IPS-11a (cell line): ENCODE results near the gene RNU1-1.
"Not testable (repeated sequence)": the region's sequence is repeated elsewhere in the genome, so short reads cannot be mapped to it uniquely, and the experiment has no call there.

Experiments used
- H3K4me3 ChIP-seq: one replicate; pipeline ENCODE4 v1.5.1; 2013; ENCODE audit warnings: low read depth, low read length, control low read depth

Gene RNU1-1

DNA sequence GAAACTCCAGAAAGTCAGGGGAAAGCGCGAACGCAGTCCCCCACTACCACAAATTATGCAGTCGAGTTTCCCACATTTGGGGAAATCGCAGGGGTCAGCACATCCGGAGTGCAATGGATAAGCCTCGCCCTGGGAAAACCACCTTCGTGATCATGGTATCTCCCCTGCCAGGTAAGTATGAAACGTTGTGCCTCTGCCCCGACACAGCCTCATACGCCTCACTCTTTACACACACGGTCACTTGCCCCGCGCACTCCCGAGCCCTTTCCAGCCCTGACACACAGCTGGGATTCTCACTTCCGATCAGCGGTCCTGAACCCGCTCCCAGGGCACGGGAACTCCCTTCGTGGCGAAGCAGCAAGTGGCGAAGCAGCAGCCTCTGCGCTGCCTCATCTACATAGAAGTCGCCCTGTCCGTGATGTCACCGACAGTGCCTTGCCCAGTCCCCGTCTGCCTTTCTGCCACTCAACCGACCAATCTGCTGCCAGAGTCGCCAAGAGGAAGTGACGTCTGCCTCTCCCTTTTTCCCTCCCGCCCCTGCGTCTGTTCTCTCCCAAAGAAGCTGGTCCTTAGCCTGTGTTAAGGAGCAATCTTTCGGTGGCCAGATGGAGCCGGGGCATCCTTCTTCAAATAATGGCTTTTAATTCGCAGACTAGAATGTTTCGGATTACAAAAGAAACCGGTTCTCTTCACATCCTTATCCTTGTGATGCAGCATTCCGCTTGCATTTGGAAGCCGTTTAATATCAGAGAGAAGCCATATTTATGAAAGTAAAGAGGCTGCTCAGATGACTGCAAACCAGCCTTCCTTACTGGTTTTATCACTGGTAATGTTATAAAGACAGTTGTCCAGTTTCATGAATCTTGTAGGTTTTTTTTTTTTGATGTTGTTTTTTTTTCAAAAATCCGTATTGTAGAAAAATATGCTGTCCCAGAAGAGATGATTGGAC lies at the start of gene RNU1-1:
Gene RNU1-1 (minus strand): TSS at position 179 of the 949 bp plus-strand sequence.
- H3K4me3 ChIP-seq = not testable (repeated sequence)

DNA sequence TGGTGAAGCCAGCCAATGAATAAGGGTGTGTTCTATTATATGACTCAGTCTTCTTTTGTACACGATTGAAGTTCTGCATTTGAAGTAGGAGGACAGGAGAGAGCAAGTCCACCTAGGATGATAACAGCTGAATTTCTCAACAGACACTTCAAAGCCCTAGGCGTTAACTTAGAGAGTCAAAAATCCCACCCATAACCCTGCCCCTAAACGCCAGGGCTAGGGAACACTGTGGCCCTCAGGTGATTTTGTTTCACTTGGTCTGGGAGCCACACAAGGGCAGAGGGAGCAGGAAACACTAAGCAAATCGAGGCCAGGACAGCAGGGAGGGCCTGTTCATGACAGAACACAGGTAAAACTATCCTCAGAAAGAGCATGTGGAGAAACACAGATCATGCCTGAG lies 47.0 kb upstream of the RNU1-1 start:
- not testable (repeated sequence) for H3K4me3 ChIP-seq

DNA sequence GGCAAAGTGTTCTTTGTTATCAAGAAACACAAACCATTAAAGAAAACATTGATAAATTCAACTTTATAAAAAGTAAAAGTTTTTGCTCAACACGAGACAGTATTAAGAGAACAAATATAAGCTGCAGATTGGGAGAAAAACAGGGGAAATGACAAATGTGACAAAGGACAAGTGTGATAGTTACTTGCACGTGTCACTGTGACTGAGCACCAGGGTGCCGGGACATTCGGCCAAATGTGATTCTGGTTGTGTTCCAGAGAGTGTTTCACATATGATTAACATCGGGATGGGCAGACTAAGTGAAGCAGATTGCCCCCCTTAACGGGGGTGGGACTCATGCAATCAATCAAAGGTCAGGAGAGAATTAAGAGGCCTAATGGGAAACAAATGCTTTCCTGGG lies 46.4 kb upstream of the RNU1-1 start:
- not testable (repeated sequence) for H3K4me3 ChIP-seq

DNA sequence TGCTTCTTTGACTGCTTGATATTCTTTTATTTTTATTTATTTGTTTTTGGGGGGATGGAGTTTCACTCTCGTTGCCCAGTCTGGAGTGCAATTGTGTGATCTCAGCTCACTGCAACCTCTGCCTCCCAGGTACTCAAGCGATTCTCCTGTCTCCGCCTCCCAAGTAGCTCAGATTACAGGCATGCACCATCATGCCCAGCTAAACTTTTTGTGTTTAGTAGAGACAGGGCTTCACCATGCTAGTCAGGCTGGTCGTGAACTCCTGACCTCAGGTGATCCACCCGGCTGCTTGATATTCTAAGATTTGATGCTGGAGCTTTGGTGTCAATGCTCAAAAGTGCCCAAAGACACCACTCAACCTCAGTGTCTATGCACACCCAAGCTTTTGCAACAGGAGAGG lies 45.6 kb upstream of the RNU1-1 start:
- not testable (repeated sequence) for H3K4me3 ChIP-seq

DNA sequence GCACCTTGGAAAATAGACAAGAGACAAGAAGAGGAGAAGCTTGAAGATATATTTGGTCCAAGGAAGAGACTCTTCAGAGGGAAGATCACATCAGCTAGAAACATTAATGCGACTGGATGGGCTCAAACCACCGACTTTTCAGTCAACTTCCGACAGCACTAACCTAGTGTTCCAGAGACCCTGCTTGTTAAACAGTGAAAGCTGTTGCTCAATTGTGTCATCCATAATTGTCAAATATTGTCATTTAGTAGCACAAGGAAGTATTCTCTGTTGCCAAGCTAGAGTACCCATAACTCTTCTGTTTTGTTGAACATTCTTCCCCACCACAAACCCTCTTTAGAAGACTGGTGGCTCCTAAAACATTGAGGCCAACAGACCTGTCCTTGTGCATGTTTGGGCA lies 42.9 kb upstream of the RNU1-1 start:
- not testable (repeated sequence) for H3K4me3 ChIP-seq

DNA sequence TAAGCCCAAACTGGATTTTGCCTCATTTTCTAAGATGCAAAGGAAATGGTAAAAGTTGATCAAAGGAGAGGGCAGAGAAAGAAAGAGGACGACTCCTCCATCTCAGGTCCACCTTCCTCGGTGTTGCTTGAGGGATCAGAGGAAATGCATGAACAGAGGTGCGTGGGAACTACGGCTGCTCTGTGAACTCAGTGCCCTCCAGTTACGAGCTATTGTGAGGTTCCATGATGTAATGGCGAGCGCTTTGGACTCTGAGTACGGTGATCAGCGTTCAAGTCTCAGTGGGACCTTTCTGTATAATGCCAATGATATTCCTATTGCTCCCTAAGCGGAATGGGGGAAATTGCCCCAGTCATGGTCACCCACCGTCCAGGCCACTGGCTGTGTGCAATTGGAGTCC lies 39.2 kb upstream of the RNU1-1 start:
- H3K4me3 ChIP-seq = not testable (repeated sequence)

DNA sequence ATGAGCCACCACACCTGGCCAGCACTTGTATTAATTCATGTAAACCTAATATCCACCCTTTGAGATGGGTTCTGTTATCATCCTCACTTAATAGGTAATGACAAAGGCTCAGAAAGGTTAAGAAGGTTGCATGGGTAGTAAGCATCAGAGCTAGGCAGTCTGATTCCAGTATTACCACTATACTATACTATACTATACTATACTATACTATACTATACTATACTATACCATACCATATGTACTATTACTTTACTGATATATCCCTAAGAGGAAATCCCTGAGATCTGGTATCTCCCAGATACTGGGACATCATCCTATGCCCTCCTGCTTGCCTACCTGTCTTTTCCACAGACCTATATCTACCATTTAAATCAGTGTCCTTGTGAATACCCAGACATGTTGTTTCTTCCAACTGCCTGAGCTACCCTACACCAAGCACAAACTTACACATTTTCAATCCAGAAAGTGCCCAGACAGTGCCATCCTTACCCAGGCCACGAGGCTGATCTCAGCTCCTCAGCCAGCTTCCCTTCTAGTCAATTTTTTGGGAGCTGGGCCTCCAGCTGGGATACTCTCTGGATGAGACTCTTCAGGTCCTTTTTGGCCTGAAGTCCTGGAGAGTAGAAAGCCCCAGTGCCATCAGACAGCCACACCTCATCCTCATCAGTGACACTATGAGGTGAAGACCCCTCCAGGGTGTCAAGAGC lies 36.3 kb upstream of the RNU1-1 start:
- H3K4me3 ChIP-seq = not testable (repeated sequence)

DNA sequence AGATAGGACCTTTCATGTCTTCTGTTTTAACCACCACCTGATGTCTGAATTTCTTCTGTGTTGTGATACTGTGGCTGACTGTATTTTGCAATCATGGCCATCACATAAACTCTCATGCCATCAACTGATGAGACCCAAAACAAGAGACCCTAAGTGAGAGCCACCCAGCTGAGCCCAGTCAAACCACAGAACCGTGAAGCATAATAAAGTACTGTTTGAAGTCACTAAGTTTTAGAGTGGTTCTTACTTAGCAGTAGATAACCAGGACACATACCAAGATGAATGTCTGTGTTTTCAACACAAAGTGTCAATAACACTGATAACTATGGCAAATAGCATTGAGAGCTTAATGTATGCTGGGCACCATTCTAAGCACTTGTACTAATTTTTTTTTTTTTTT lies 35.5 kb upstream of the RNU1-1 start:
- H3K4me3 ChIP-seq = not testable (repeated sequence)

DNA sequence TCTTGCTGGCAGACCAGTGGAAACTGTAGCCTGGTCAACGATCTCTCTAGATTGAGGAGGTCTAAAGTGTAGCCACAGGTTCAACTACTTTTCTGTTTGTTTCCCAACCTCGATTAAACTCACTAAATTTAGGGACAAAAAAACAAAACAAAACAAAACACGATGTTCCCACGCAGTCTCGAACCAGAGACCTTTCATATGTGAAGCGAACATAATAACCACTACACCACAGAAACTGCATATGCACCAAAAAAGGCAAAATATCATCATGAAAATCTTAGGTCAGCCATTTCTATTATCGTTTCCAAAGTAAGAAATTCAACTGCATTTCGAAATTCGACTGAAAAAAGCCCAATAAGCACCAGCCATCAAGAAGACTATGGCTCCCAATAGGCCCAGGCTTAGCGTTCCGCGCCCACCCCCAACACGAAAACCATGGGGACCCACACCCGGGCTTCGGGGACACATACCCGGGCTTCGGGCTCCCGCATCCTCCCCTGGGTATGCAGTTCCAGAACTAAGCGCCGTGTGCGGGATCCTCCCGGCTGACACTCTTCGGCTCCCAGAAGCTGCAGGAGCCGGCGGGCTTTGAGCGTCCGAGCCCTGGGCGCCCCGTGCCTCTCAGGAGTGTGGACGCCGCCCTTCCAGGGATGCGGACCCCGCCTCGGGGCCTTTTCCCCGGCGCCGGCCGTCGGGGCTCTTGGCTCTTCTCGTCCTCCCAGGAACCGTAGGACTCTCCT lies 33.6 kb upstream of the RNU1-1 start:
- H3K4me3 ChIP-seq = not testable (repeated sequence)

DNA sequence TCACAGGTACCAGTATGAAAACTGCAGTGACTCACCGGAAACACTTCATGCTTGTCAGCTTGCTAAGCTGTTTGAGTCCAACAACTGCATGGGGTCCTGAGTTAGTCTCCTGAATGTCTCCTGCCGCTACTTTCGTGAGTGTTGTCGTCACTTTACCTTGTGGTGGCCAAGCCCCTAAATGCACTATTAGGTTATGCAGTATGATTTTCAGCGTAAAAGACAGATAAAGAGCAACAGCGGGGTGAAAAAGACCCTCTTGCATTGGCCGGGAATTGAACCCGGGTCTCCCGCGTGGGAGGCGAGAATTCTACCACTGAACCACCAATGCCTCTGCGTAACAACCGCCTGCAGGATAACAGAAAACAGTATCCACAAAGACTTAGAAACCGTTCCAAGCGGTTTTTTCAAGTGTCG lies 31.6 kb upstream of the RNU1-1 start:
- not testable (repeated sequence) for H3K4me3 ChIP-seq

DNA sequence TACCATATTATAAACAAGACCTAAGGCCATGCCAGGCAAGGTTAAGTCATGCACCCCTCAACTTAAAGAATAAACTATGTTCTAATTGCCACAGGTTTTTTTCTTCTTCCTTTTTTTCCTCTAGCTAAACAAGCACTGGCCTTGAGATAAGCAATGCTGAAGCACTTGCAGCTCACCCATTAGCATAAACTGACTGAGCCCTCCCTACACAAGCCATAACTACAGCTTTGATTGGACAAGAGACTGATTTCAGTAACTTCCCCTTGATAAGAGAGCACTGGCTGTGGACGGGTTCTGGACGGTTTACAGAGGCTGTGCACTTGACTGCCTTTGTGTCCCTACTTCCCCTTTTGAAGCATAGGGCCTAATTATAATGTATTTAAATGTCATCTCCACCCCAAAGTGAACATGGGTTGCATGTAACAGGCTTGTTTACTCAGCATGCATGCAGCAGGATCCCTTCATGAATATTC lies 26.4 kb upstream of the RNU1-1 start:
- H3K4me3 ChIP-seq = not testable (repeated sequence)

DNA sequence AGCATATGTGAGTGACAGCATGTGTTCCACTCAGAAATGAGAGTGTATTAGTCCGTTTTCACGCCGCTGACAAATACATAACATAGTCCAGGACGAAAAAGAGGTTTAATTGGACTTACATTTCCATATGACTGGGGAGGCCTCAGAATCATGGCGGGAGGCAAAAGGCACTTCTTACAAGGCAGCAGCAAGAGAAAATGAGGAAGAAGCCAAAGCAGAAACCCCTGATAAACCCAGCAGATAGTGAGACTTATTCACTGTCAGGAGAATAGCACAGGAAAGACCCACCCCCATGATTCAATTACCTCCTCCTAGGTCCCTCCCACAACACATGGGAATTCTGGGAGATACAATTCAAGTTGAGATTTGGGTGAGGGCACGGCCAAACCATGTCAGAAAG lies 23.4 kb upstream of the RNU1-1 start:
- not testable (repeated sequence) for H3K4me3 ChIP-seq

DNA sequence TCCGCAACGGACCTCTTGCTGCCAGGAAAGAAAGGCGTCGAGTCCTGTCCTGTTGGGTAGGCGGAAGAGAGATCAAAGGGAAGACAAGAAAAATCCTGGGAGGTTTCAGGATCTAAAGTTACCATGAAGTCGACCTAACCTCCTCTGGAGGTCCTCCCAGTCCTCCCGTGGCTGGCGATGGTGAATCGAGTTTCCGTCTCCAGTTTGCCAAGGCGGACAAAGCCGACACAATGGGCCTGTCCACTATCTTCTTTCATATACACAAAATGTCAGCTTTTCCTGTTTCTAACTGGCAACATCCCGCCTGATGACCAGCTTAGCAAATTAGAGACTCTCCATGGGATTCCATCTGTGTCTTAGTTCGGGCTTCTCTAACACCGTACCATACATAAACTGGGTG lies 22.7 kb upstream of the RNU1-1 start:
- H3K4me3 ChIP-seq = not testable (repeated sequence)

DNA sequence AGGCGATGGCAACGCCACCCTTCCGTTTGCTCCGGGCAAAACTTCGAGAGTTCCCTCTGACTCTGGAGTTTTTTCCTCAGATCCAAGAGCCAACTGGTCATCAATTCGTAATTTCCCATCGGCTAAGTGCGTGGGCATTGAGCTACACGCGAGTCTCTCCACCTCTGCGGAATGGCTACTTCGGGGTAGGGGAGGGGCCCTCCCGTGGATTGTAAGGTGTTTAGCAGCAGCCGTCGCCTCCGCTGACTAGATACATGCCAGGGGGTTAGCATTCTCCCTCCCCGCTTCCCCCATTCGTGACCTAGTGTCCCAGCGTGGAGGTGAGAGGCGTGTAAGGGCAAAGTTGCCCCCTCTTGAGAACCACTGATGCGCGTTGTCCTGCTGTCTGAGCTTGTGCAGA lies 21.8 kb upstream of the RNU1-1 start:
- not testable (repeated sequence) for H3K4me3 ChIP-seq

DNA sequence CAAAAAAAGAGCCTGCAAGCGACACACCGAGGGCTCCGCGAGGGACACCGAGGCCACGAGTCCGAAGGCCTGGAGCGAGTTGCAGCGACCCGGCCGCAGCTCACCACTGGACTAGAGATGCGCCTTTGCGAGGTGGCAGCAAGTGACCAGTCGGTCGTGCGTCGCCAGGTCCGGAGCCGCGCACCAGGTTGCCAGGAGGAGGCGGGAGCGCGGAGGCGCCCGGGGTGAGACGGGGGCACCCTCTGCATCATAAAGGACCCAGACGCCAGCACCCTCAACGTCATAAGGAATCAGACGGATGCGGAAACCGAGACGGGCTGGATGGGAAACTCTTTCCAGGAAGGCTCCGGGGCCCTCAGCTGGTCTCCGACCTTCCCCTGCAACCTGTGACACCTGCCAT lies 21.4 kb upstream of the RNU1-1 start:
- peak overlapping the region; percentile 61 for H3K4me3 ChIP-seq

DNA sequence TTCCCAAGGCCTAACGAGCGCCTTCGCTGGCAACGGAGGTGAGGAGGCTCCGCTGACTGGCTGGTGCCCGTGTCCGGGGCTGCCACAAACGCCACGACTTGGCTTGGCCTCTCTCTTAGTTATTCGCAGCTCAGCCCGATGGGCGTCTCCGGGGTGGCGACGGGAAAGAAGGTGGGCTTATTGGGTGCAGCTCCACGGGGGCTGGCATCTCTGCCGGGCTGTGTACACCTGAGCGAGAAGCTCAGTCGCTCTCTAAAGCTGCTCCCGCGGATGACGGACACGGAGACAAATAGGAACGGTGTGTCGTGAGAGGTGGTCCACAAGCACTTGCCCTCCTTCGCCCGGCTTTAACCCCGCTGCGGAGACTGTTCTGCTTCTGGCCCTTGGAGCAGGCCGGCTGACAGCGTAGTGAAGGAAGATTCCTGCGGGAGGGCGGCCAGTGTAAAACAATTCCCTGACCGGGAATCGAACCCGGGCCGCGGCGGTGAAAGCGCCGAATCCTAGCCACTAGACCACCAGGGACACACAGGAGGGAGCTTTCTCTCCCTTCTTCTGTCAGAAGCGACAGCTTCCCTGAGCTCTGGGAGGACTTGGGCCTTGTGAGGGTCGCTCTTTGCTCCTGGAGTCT lies 20.9 kb upstream of the RNU1-1 start:
- peak overlapping the region; percentile 61 for H3K4me3 ChIP-seq

DNA sequence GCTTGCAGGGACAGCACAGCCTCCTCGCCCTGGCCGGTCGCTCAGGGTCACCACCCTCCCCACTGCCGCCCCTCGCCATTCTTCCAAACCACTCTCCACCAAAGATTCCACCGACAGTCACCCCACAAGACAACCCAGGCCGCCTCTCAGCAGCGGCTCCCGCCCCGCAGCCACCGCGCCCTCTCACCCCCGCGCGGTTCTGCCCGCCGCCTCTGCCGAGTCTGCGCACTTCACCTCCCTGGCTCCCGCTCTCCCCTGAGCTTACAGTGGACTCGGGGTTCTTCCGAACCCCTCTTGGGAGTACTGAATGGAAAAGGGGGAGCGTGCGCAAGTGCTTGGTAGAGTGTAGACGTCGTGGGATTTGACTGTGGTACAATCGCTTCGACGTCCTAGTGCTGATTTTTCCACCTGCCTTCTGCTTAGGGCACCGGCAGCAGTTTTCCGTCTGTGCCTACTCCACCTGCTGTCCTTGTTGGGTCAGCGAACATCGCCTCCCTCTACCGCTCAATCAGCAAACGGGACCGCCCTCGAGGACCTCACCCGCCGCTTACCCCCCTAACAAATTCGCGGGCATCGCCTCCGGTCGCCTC lies 20.2 kb upstream of the RNU1-1 start:
- H3K4me3 ChIP-seq = not testable (repeated sequence)

DNA sequence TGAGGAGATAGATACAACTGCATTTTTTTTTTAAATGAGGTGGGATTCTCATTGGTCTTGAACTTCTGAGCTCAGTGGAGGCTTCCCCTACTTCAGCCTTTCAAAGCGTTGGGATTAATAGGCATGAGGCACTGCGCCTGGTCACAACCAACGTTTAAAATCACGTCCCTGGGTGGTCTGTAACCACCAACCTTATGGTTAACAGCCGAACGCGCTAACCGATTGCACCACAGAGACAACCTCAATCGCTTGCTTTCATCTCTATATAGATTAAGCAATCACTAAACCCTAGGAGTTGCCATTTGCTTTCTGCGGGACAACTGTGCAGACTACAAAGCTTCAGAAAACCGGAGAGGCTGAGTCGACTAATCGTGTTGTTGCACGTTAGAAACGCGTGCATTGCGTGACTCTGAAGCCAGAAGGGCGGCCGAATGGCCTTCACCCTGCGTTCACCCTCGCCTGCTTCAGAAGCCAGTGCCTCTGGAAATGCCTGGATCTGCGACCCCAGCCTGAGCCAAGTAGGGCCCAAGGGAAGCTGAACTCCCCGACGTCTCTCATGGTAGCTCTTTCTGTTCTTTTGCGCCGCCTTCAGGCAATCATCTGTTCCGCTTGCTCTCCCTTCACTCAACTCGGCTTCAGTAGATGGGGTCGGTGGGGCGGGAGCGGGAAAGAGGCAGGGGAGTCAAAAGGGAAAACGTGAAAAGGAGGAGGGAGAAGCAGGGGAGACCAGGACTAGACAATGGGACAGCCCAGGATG lies 18.3 kb upstream of the RNU1-1 start:
- H3K4me3 ChIP-seq = not testable (repeated sequence)

DNA sequence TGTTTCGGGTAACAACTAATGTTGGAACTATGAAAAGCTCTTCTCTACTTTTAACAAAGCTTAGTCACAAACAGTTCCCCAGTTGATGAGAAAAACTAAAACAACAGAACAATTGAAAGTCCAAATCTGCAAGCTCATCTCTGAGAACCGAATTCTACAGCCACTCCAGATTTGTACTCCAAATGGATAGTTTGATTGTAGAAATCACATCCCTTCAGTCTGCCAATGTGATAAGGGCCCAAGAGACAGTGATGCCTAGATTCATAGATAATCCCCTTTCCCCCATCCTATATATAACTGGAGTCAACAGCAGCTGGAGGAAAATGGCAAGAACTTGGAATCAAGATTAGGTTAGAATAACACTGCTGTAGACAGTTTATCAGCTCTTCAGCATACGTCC lies 14.3 kb upstream of the RNU1-1 start:
- H3K4me3 ChIP-seq = not testable (repeated sequence)

DNA sequence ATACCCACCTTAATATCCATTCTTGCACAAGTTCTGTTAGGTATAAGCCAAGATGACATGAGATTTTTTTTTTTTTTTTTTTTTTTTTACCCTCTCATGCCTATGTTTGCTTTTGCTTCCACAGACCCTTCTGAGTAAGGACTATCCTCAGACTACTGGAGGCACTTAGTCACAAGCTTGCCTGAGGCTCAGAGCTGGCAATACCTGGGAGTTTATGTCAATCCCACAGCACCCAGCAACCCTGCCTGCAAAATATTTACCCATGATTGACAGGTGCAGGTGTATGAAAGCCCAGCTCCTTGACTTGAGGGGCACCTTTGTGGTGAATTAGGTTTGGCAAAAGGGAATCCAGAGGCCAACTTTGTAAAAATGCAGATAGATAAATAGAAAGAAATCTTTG lies 11.7 kb upstream of the RNU1-1 start:
- H3K4me3 ChIP-seq = not testable (repeated sequence)
